Neural progenitor cell (in vitro differentiated cells): ENCODE results near the gene NDUFAF2.

Experiments used
- CTCF ChIP-seq: fragments of 200-600 bp; sonication (generic); IDR thresholded peaks from 2 replicates; pipeline ENCODE4 v1.5.1; 2017; ENCODE audit warnings: antibody characterized with exemption, mild to moderate bottlenecking
- EZH2 ChIP-seq: fragments of 200-600 bp; sonication (generic); IDR thresholded peaks from 2 replicates; pipeline ENCODE4 v1.6.1; 2017; ENCODE audit warnings: antibody characterized with exemption, mild to moderate bottlenecking, moderate library complexity
- EZH2phosphoT487 ChIP-seq: fragments of 200-600 bp; sonication (generic); IDR thresholded peaks from 2 replicates; pipeline ENCODE4 v1.6.1; 2017; ENCODE audit warnings: antibody characterized with exemption

GRCh38 chr5:61115968-61116367, 171.0 kb downstream of the NDUFAF2 start:
- no peak for TF ChIP-seq CTCF
- TF ChIP-seq EZH2phosphoT487, result no peak
- TF ChIP-seq EZH2, result no peak
